ENCODE data around the gene ZNF618.

The ZNF618 gene

DNA sequence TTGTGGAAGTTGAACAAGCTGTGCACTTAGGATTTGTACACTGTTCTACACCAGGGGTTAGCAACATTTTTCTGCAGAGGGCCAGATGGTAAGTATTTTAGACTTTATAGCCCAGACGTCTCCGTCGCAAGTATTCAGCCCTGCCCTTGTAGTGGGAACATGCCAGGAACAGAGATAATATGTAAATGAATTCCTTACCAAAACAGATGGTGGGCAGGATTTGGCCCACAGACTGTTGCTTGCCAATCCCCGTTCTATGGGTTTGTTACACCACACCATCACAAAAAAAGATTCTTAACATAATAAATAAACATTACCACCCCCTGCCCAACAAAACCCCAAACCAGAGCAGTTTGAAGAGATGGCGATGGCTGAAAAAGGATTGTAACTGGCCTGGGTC is 127.6 kb downstream of the ZNF618 start:
- H3K4me1 ChIP-seq (ENCODE audit: control insufficient read depth, insufficient read depth, low read length): no peaks in the 10 kb centered on the region
- no peak overlapping the region for H3K4me3 ChIP-seq (ENCODE audit: low read depth, low read length)
- no peaks in the 10 kb centered on the region for H3K9me3 ChIP-seq (ENCODE audit: control insufficient read depth, insufficient read depth, low read depth, low read length)
- H3K9ac ChIP-seq (ENCODE audit: low read length): no peak overlapping the region
- H3K27ac ChIP-seq (ENCODE audit: low read depth, low read length): no peak overlapping the region
- peaks cover 60% of the 10 kb centered on the region for H3K36me3 ChIP-seq (ENCODE audit: control insufficient read depth, insufficient read depth, low read length)
- no peaks in the 10 kb centered on the region for H3K27me3 ChIP-seq (ENCODE audit: control insufficient read depth, insufficient read depth, low read length)

DNA sequence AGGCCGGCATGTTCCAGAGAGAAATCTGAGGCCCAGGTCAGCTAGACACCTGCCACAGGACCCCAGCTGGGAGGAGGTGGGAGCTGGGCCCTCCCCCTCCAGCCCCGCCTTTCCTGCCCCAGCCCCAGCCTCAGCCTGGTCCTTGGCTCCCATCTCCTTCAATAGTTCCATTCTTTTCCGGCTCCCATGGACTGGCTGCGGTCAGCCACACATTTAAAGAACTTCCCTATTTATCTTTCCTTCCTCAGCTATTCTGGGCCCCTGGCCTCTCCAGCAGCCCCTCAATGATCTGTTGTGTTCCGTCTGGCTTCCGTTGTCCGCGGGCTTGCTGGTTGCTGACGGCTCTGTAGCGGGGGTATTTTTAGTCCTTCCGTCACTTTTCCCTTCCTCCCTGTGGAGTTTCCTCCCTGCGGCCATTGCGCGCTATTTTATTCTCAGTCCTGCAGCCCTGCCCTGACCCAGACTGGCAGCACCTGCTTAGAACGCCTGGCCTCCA is 128.2 kb downstream of the ZNF618 start:
- H3K9ac ChIP-seq (ENCODE audit: low read length): no peak overlapping the region
- H3K9me3 ChIP-seq (ENCODE audit: control insufficient read depth, insufficient read depth, low read depth, low read length): no peaks in the 10 kb centered on the region
- H3K4me1 ChIP-seq (ENCODE audit: control insufficient read depth, insufficient read depth, low read length): no peaks in the 10 kb centered on the region
- peaks cover 61% of the 10 kb centered on the region for H3K36me3 ChIP-seq (ENCODE audit: control insufficient read depth, insufficient read depth, low read length)
- no peaks in the 10 kb centered on the region for H3K27me3 ChIP-seq (ENCODE audit: control insufficient read depth, insufficient read depth, low read length)
- H3K4me3 ChIP-seq (ENCODE audit: low read depth, low read length): no peak overlapping the region
- no peak overlapping the region for H3K27ac ChIP-seq (ENCODE audit: low read depth, low read length)

DNA sequence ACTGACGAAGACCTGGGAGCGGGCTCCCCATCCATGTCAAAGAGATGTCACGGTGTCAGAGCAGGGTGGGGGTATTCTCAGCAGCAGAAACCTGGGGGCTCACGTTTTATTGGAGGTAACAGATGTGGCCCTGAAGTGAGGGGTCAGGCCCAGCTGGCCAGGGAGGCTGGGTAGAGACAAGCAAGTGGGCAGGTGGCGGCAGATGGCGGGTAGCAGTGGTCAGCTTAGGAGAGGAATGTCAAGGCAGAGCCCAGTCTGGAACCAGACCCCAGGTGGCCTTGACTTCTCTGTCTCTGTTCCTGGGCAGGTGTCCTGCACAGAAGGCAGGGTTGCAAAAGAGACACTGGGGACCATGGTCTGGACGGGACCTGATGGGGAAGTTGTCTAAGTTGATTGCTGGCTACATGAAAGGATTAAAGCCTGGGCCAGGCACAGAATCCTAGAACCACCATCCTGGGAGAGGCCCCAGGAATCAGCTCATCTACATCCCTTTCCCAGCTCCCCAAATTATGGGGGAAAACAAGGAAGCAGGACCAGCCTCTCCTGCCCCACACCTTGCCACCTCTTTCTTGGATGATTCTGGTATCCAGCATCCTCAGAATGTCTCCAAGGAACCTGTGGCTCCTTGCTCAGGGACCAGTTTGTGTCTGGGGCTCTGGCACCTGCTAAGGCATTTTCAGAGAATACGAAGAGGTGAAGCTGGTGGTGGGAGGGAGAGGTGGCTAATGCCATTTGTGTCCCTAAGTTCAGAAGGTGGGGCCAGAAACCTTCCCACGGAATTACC is 129.5 kb downstream of the ZNF618 start:
- Histone ChIP-seq H3K4me1 (ENCODE audit: control insufficient read depth, insufficient read depth, low read length) (no peaks in the 10 kb centered on the region), H3K4me3 (ENCODE audit: low read depth, low read length) (no peak overlapping the region), H3K9me3 (ENCODE audit: control insufficient read depth, insufficient read depth, low read depth, low read length) (no peaks in the 10 kb centered on the region), H3K27ac (ENCODE audit: low read depth, low read length) (no peak overlapping the region), H3K9ac (ENCODE audit: low read length) (no peak overlapping the region), H3K36me3 (ENCODE audit: control insufficient read depth, insufficient read depth, low read length) (peaks cover 57% of the 10 kb centered on the region), H3K27me3 (ENCODE audit: control insufficient read depth, insufficient read depth, low read length) (no peaks in the 10 kb centered on the region)

DNA sequence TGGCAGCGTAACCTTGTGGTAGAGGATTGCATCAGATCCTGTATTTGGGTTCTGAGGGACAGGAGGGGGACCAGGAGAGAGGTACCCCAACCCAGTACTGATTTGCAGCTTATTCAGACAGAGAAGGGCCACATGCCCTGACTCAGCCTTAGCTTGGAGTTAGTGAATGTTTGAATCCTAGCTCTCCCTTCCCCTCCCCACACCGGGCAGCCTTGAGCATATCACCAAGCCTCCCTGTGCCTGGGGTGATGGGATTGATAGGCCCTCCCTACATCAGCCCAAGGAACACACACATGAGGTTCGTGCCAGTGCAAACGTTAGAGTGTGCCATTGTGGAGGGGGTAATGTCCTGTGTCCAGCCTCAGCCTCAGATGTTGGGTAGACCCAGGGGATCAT is 130.0 kb downstream of the ZNF618 start:
- no peak overlapping the region for H3K4me3 ChIP-seq (ENCODE audit: low read depth, low read length)
- no peaks in the 10 kb centered on the region for H3K9me3 ChIP-seq (ENCODE audit: control insufficient read depth, insufficient read depth, low read depth, low read length)
- peaks cover 60% of the 10 kb centered on the region for H3K36me3 ChIP-seq (ENCODE audit: control insufficient read depth, insufficient read depth, low read length)
- no peak overlapping the region for H3K27ac ChIP-seq (ENCODE audit: low read depth, low read length)
- no peaks in the 10 kb centered on the region; the same call in 1 of the 2 replicates for H3K4me1 ChIP-seq (ENCODE audit: control insufficient read depth, insufficient read depth, low read length)
- H3K27me3 ChIP-seq (ENCODE audit: control insufficient read depth, insufficient read depth, low read length): no peaks in the 10 kb centered on the region
- no peak overlapping the region for H3K9ac ChIP-seq (ENCODE audit: low read length)

DNA sequence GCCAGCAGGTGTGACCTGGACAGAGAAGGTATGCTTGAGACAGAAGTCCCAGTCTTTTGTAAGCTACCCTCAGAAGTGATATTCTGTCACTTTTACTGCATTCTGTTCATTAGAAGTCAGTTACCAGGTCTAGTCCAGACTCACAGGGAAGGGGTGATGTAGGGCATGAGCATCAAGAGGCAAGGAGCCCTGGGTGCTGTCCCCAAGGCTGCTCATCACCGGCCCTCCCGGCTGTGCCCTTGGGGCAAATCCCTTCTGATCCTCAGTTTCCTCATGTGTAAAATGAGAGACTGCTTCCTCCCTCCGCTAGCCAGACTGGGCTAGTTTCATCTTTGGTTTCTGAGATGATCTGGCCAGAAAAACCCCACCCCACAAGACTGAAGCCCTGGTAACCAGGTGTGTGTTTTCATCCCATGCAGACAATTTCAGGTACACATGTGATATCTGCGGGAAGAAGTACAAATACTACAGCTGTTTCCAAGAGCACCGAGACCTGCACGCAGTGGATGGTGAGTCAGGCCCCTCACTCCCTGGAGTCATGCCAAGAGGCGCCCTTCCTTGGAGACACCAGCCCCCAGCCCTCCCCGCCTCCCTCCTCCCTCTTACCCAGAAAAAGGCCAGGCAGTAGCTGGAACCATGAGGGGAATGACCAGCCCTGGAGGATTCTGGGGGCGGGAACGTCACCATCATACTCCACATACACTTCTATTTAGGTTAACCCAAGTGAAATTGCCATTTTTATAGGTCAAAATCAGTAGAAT is 131.0 kb downstream of the ZNF618 start:
- Histone ChIP-seq H3K4me3 (ENCODE audit: low read depth, low read length) (no peak overlapping the region), H3K9me3 (ENCODE audit: control insufficient read depth, insufficient read depth, low read depth, low read length) (no peaks in the 10 kb centered on the region), H3K36me3 (ENCODE audit: control insufficient read depth, insufficient read depth, low read length) (peaks cover 59% of the 10 kb centered on the region), H3K9ac (ENCODE audit: low read length) (no peak overlapping the region), H3K27ac (ENCODE audit: low read depth, low read length) (no peak overlapping the region), H3K4me1 (ENCODE audit: control insufficient read depth, insufficient read depth, low read length) (no peaks in the 10 kb centered on the region; the same call in 1 of the 2 replicates), H3K27me3 (ENCODE audit: control insufficient read depth, insufficient read depth, low read length) (no peaks in the 10 kb centered on the region)

DNA sequence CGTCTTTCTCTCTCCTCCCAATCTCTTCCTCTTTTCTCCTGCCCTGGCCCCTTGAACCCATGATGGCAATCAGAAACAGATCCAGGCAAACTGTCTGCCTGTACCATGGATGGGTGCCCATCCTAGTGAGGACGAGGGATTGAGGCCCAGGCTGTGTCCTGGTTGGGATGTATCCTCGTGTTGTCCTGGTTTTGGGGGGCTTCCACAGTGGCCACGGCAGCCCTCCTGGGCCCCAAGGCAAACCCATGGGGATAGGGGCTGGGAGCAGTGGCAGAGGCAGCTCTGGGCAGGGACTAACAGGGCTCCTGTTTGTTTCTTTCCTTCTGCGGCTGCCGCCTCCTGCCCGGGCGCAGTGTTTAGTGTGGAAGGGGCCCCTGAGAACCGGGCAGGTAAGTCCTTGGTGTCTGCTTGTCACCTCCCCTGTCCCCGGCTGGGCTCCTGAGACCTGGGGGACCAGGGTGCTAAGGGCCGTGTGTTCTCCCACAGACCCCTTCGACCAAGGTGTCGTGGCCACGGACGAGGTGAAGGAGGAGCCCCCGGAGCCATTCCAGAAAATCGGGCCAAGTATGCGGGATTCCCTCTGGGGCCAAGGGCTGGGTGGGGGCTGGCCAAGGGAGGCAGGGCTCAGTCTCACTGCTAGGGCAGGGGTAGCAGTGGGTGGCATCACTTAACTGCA is 132.0 kb downstream of the ZNF618 start:
- no peaks in the 10 kb centered on the region for H3K9me3 ChIP-seq (ENCODE audit: control insufficient read depth, insufficient read depth, low read depth, low read length)
- no peak overlapping the region for H3K27ac ChIP-seq (ENCODE audit: low read depth, low read length)
- H3K4me3 ChIP-seq (ENCODE audit: low read depth, low read length): no peak overlapping the region
- no peak overlapping the region for H3K9ac ChIP-seq (ENCODE audit: low read length)
- no peaks in the 10 kb centered on the region for H3K27me3 ChIP-seq (ENCODE audit: control insufficient read depth, insufficient read depth, low read length)
- peaks cover 62% of the 10 kb centered on the region for H3K36me3 ChIP-seq (ENCODE audit: control insufficient read depth, insufficient read depth, low read length)
- no peaks in the 10 kb centered on the region; the same call in 1 of the 2 replicates for H3K4me1 ChIP-seq (ENCODE audit: control insufficient read depth, insufficient read depth, low read length)

DNA sequence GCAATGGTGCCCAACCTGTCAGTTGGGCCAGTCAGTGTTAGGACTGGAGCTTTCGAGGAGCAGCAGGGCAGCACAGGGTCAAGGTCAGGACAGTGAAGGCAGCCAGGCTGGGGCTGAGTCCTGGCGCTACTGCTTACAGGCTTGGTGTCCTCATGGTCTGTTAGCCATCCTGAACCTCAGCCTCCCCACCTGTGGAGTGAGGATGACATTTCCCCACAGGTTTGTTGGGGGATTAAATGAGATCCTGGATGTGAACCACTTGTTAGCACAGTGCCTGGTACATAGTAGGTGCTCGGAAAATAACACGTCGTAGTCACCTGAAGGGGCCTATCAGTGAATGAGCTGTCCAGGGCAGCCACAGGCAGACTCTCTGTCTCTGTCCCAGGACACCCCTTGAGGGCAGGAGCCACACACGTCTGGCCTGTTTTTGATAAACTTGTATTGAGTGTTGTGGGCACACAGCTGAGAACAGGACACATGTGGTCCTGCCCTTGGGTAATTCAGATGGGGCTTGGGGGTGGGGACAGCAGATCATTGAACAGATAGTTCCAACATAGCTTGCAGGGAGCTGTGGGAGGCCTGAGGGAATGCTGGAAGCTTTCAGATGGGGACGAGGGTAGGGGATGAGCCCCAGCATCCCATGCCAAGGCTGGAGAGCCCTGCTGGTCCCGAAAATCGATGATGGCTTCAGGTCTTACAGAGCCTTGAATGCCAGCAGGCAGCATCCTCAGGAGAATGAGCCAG is 132.7 kb downstream of the ZNF618 start:
- no peaks in the 10 kb centered on the region for H3K27me3 ChIP-seq (ENCODE audit: control insufficient read depth, insufficient read depth, low read length)
- no peak overlapping the region for H3K9ac ChIP-seq (ENCODE audit: low read length)
- no peaks in the 10 kb centered on the region; the same call in 1 of the 2 replicates for H3K4me1 ChIP-seq (ENCODE audit: control insufficient read depth, insufficient read depth, low read length)
- peaks cover 59% of the 10 kb centered on the region for H3K36me3 ChIP-seq (ENCODE audit: control insufficient read depth, insufficient read depth, low read length)
- H3K4me3 ChIP-seq (ENCODE audit: low read depth, low read length): no peak overlapping the region
- H3K27ac ChIP-seq (ENCODE audit: low read depth, low read length): no peak overlapping the region
- no peaks in the 10 kb centered on the region for H3K9me3 ChIP-seq (ENCODE audit: control insufficient read depth, insufficient read depth, low read depth, low read length)

DNA sequence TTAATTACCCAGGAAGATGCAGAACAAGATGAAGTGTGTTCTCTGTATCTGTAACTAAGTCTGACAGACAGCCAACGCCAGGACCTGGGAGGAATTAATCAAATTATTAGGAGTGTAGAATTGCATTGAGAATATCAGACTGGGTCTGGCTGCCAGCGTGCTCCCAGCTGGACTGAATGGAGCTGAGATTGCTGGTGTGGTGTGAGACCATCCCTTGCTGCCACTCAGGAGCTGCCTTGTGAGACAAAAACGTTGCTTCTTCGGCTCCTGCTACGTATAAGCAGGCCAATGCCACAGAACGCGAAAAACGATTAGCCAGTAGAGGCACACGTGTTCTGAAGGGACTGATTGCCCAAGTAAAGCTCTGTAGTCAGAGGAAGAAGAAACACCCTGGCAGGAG is 135.2 kb downstream of the ZNF618 start:
- Histone ChIP-seq H3K27me3 (ENCODE audit: control insufficient read depth, insufficient read depth, low read length) (no peaks in the 10 kb centered on the region), H3K9me3 (ENCODE audit: control insufficient read depth, insufficient read depth, low read depth, low read length) (no peaks in the 10 kb centered on the region), H3K4me3 (ENCODE audit: low read depth, low read length) (no peak overlapping the region), H3K4me1 (ENCODE audit: control insufficient read depth, insufficient read depth, low read length) (no peaks in the 10 kb centered on the region; the same call in 1 of the 2 replicates), H3K9ac (ENCODE audit: low read length) (no peak overlapping the region), H3K36me3 (ENCODE audit: control insufficient read depth, insufficient read depth, low read length) (peaks cover 40% of the 10 kb centered on the region), H3K27ac (ENCODE audit: low read depth, low read length) (no peak overlapping the region)

DNA sequence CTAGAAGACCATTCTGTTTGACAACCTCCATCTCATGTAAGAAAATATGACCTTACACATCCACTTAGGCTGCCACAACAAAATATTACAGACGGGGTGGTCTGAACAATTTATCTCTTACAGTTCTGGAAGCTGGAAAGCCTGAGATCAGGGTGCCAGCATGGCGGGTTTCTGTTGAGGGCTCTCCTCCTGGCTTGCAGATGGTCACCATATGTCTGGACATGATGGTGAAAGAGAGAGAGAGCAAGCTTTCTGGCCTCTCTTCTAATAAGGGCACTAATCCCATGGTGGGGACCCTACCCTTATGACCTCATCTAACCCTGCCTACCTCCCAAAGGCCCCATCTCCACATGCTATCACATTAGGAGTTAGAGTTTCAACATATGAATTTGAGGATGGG is 136.0 kb downstream of the ZNF618 start:
- H3K4me3 ChIP-seq (ENCODE audit: low read depth, low read length): no peak overlapping the region
- no peaks in the 10 kb centered on the region for H3K9me3 ChIP-seq (ENCODE audit: control insufficient read depth, insufficient read depth, low read depth, low read length)
- peaks cover 37% of the 10 kb centered on the region for H3K36me3 ChIP-seq (ENCODE audit: control insufficient read depth, insufficient read depth, low read length)
- no peaks in the 10 kb centered on the region for H3K27me3 ChIP-seq (ENCODE audit: control insufficient read depth, insufficient read depth, low read length)
- H3K4me1 ChIP-seq (ENCODE audit: control insufficient read depth, insufficient read depth, low read length): no peaks in the 10 kb centered on the region; the same call in 1 of the 2 replicates
- no peak overlapping the region for H3K9ac ChIP-seq (ENCODE audit: low read length)
- H3K27ac ChIP-seq (ENCODE audit: low read depth, low read length): no peak overlapping the region

DNA sequence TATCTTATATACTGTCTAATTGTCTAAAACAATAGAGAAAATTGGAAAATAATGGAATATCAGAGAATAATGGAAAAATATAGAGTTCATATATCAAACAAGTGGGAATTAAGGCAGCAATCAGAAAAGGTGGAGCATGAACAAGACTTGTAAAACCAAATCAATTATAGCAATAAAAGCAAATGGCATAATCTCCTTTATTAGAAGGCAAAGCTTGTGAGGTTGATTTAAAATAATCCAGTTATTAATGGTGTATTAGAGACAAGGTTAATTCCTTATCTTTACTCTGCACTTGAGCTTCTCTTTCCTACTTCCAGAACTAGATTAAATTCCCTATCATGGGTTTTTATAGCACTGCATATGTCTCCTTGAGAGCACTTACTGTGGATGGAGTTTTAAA is 137.9 kb downstream of the ZNF618 start:
- H3K36me3 ChIP-seq (ENCODE audit: control insufficient read depth, insufficient read depth, low read length): peaks cover 36% of the 10 kb centered on the region
- no peaks in the 10 kb centered on the region for H3K27me3 ChIP-seq (ENCODE audit: control insufficient read depth, insufficient read depth, low read length)
- no peak overlapping the region for H3K4me3 ChIP-seq (ENCODE audit: low read depth, low read length)

More for the DNA sequence above, 137.9 kb downstream of the ZNF618 start:
- Histone ChIP-seq H3K9ac (ENCODE audit: low read length) (no peak overlapping the region), H3K4me1 (ENCODE audit: control insufficient read depth, insufficient read depth, low read length) (no peaks in the 10 kb centered on the region; the same call in 1 of the 2 replicates), H3K27ac (ENCODE audit: low read depth, low read length) (no peak overlapping the region), H3K9me3 (ENCODE audit: control insufficient read depth, insufficient read depth, low read depth, low read length) (no peaks in the 10 kb centered on the region)
